GM23338 (cell line): ENCODE measurements around the gene INO80C. TPM values are rescaled to one million over a fixed set of nuclear protein-coding genes. Genes with fewer than 3 reads are reported as not detected.

Source experiments
- ATAC-seq: fragments of 200-7000 bp; cut with Tn5 transposase; 3 replicates; pipeline ENCODE4 v1.9.1; 2020
- DNase-seq: peaks from one replicate; pipeline ENCODE4 v3.0.0-alpha.2; 2015; ENCODE audit warnings: low spot score
- H2AFZ ChIP-seq: fragments of 200-600 bp; sonication (generic); 2 replicates; pipeline ENCODE4 v1.8.0; 2016; ENCODE audit warnings: antibody characterized with exemption, mild to moderate bottlenecking, moderate library complexity
- H3F3A ChIP-seq: fragments of 200-600 bp; sonication (generic); replicated peaks from 2 replicates; pipeline ENCODE4 v1.8.0; 2017; ENCODE audit warnings: antibody characterized with exemption, mixed run types, low read depth
- H3K27ac ChIP-seq: fragments of 200-600 bp; sonication (generic); 2 replicates; pipeline ENCODE4 v1.6.1; 2016; ENCODE audit warnings: low read depth
- H3K27me3 ChIP-seq: fragments of 200-600 bp; sonication (generic); 2 replicates; pipeline ENCODE4 v1.8.0; 2016; ENCODE audit warnings: mild to moderate bottlenecking, mixed run types, moderate library complexity; ENCODE audit not compliant: insufficient read depth
- H3K36me3 ChIP-seq: fragments of 200-600 bp; sonication (generic); 2 replicates; pipeline ENCODE4 v1.8.0; 2016; ENCODE audit warnings: mild to moderate bottlenecking; ENCODE audit not compliant: insufficient read depth
- H3K4me1 ChIP-seq: fragments of 200-600 bp; sonication (generic); 2 replicates; pipeline ENCODE4 v1.8.0; 2016; ENCODE audit warnings: mild to moderate bottlenecking, moderate library complexity; ENCODE audit not compliant: insufficient read depth
- H3K4me2 ChIP-seq: fragments of 200-600 bp; sonication (generic); 2 replicates; pipeline ENCODE4 v1.7.1; 2017; ENCODE audit warnings: mixed run types
- H3K4me3 ChIP-seq: fragments of 200-600 bp; sonication (generic); 2 replicates; pipeline ENCODE4 v1.6.1; 2016; ENCODE audit warnings: mixed run types
- H3K79me2 ChIP-seq: fragments of 200-600 bp; sonication (generic); replicated peaks from 2 replicates; pipeline ENCODE4 v1.8.0; 2017; ENCODE audit warnings: mild to moderate bottlenecking; ENCODE audit not compliant: insufficient read depth
- H3K9me2 ChIP-seq: fragments of 200-600 bp; sonication (generic); 2 replicates; pipeline ENCODE4 v1.8.0; 2017; ENCODE audit not compliant: insufficient read depth
- H4K20me1 ChIP-seq: fragments of 200-600 bp; sonication (generic); replicated peaks from 2 replicates; pipeline ENCODE4 v1.8.0; 2017; ENCODE audit warnings: mild to moderate bottlenecking; ENCODE audit not compliant: insufficient read depth
- H3K27ac Mint-ChIP-seq: 2 replicates; pipeline ENCODE4 v1.8.0; 2020; ENCODE audit warnings: inconsistent platforms, mild to moderate bottlenecking, moderate library complexity, mixed read lengths
- H3K27me3 Mint-ChIP-seq: 3 replicates; pipeline ENCODE4 v1.8.0; 2022; ENCODE audit warnings: low read depth, mild to moderate bottlenecking, moderate library complexity, mixed read lengths, inconsistent platforms; ENCODE audit not compliant: insufficient read depth, poor library complexity
- H3K36me3 Mint-ChIP-seq: 3 replicates; pipeline ENCODE4 v1.8.0; 2021; ENCODE audit warnings: low read depth, mild to moderate bottlenecking, inconsistent platforms, moderate library complexity, mixed read lengths
- H3K4me1 Mint-ChIP-seq: 3 replicates; pipeline ENCODE4 v1.8.0; 2020; ENCODE audit warnings: mild to moderate bottlenecking, inconsistent platforms, mixed read lengths
- H3K4me3 Mint-ChIP-seq: 3 replicates; pipeline ENCODE4 v1.8.0; 2021; ENCODE audit warnings: moderate library complexity, mild to moderate bottlenecking, inconsistent platforms, mixed read lengths
- H3K9me3 Mint-ChIP-seq: 3 replicates; pipeline ENCODE4 v1.8.0; 2020; ENCODE audit warnings: moderate library complexity, mild to moderate bottlenecking, inconsistent platforms, mixed read lengths
- EZH2 ChIP-seq: fragments of 200-600 bp; sonication (generic); IDR thresholded peaks from one replicate; pipeline ENCODE4 v1.8.0; 2017; ENCODE audit warnings: antibody characterized with exemption, mild to moderate bottlenecking, low read depth; ENCODE audit not compliant: unreplicated experiment
- STAT1 ChIP-seq: IDR thresholded peaks from one replicate; pipeline ENCODE4 v1.6.1; 2016; ENCODE audit warnings: antibody characterized with exemption; ENCODE audit not compliant: unreplicated experiment
- ZNF114 ChIP-seq: fragments of 250-450 bp; sonication (Bioruptor Pico); IDR thresholded peaks from 2 replicates; pipeline ENCODE4 v1.5.0; 2020; ENCODE audit warnings: mild to moderate bottlenecking, moderate library complexity
- polyA plus RNA-seq: library from polyadenylated mRNA; unstranded; fragments of >200 nt; fragmentation: Nextera tagmentation; extraction: Ambion mirVana; gene quantifications from 2 replicates; pipeline ENCODE4 v1.2.1, GENCODE V29; 2016
- total RNA-seq: library from RNA; depleted of rRNA; stranded (reverse); fragments of >200 nt; shearing (Covaris generic); gene quantifications from 2 replicates; pipeline ENCODE4 v1.2.3, GENCODE V29; 2014
- TF ChIP-seq, protein P1 (sequence below): IDR thresholded peaks from one replicate; pipeline ENCODE4 v1.6.1; 2018; ENCODE audit warnings: antibody characterized with exemption; ENCODE audit not compliant: unreplicated experiment
- TF ChIP-seq, protein P2 (sequence below): IDR thresholded peaks from 2 replicates; pipeline ENCODE4 v1.6.1; 2016; ENCODE audit warnings: antibody characterized with exemption
- TF ChIP-seq, protein P3 (sequence below), 2 experiments: fragments of 200-600 bp in 1 of 2; sonication (generic) in 1 of 2; conservative IDR thresholded peaks; 2 replicates each; pipeline versions ENCODE4 v1.5.1 to v1.6.1; 2016 to 2017; ENCODE audit warnings: antibody characterized with exemption in 2 of 2, low read depth in 2 of 2, mild to moderate bottlenecking in 2 of 2, moderate library complexity in 1 of 2
- TF ChIP-seq, protein P4 (sequence below): fragments of 250-450 bp; sonication (Bioruptor Pico); IDR thresholded peaks from 2 replicates; pipeline ENCODE4 v1.5.0; 2020; ENCODE audit warnings: mild to moderate bottlenecking, moderate library complexity

The INO80C gene
- total and polyA plus RNA-seq, 2 experiments from 2014 or later = 16.3 to 52.3 TPM

DNA sequence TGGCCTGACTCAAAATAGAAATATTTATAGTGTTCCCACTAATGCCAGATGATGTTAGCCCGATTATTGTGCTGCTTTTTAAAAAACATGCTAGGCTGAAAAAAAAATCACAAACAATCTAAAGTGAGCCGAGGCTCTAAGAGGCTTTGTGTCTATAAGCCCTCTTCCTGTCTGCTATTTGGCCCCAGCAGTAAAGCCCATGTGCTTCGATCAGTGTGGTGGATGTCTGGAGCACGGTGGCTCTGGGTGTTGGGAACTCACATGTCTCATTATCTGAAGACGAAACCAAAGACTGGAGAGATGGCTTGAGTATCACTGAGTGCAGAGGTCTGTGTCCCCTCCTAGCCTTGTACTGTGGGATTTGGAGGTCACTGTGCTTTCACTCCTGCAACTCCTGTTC, 55.1 kb downstream of the INO80C start (continued):
- TF ChIP-seq, protein P1, sequence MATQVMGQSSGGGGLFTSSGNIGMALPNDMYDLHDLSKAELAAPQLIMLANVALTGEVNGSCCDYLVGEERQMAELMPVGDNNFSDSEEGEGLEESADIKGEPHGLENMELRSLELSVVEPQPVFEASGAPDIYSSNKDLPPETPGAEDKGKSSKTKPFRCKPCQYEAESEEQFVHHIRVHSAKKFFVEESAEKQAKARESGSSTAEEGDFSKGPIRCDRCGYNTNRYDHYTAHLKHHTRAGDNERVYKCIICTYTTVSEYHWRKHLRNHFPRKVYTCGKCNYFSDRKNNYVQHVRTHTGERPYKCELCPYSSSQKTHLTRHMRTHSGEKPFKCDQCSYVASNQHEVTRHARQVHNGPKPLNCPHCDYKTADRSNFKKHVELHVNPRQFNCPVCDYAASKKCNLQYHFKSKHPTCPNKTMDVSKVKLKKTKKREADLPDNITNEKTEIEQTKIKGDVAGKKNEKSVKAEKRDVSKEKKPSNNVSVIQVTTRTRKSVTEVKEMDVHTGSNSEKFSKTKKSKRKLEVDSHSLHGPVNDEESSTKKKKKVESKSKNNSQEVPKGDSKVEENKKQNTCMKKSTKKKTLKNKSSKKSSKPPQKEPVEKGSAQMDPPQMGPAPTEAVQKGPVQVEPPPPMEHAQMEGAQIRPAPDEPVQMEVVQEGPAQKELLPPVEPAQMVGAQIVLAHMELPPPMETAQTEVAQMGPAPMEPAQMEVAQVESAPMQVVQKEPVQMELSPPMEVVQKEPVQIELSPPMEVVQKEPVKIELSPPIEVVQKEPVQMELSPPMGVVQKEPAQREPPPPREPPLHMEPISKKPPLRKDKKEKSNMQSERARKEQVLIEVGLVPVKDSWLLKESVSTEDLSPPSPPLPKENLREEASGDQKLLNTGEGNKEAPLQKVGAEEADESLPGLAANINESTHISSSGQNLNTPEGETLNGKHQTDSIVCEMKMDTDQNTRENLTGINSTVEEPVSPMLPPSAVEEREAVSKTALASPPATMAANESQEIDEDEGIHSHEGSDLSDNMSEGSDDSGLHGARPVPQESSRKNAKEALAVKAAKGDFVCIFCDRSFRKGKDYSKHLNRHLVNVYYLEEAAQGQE = no peak

DNA sequence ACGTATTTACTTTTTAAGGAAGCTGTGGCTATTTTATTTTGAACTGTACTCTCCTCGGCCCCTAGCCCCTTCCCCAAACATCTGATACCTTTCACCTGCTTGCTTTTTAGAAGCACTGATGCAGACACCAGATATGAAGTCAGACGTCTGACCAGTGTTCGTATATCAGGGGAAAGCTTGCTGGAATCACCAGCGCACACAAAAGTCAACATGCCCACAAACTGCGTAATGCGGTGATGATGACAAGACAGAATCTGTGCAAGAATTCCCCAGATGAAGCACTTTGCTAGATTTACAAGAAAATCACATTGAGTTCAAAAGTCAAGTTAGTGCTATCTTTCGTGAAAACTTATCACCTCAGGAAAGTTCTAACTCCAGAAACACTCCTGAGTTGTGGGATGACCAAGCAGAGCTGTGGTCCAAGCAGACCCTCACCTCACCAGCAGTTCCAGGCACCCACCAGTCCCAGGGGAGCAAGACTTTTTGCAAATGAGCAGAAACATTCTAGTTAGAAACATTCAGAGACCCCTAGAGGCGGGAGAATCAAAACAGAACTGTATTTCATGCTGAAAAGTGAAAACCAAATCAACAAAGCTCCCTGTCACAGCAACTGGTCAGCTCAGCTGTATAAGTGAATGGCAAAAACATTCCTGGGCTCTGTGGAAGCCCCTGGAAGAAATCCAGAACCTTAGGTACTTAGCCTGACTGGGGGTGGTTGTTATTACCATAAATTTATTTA, 55.7 kb downstream of the INO80C start:
- Mint-ChIP-seq H3K36me3 (no peaks in the 10 kb centered on the region), H3K4me1 (peaks cover 10% of the 10 kb centered on the region), H3K9me3 (no peaks in the 10 kb centered on the region), H3K27me3 (peaks cover 6% of the 10 kb centered on the region), H3K4me3 (no peak overlapping the region), H3K27ac (no peak overlapping the region; the same call in 1 of the 2 replicates)
- no peaks in the 10 kb centered on the region for H3F3A ChIP-seq
- H3K4me2 ChIP-seq = no peak overlapping the region
- no peak for DNase-seq
- no peaks in the 10 kb centered on the region for H3K27me3 ChIP-seq
- no peak overlapping the region for H2AFZ ChIP-seq
- no peaks in the 10 kb centered on the region for H3K79me2 ChIP-seq
- no peaks in the 10 kb centered on the region for H3K36me3 ChIP-seq
- no peaks in the 10 kb centered on the region for H4K20me1 ChIP-seq
- H3K9me2 ChIP-seq = no peaks in the 10 kb centered on the region
- no peak for ATAC-seq
- H3K4me1 ChIP-seq = no peaks in the 10 kb centered on the region; the same call in 1 of the 2 replicates
- H3K4me3 ChIP-seq = no peak overlapping the region
- H3K27ac ChIP-seq = no peak overlapping the region
- TF ChIP-seq, protein P2, sequence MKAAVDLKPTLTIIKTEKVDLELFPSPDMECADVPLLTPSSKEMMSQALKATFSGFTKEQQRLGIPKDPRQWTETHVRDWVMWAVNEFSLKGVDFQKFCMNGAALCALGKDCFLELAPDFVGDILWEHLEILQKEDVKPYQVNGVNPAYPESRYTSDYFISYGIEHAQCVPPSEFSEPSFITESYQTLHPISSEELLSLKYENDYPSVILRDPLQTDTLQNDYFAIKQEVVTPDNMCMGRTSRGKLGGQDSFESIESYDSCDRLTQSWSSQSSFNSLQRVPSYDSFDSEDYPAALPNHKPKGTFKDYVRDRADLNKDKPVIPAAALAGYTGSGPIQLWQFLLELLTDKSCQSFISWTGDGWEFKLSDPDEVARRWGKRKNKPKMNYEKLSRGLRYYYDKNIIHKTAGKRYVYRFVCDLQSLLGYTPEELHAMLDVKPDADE = no peak
- TF ChIP-seq EZH2 (no peak), ZNF114 (CRISPR knock-in tag) (no peak), STAT1 (no peak)
- TF ChIP-seq, protein P3, sequence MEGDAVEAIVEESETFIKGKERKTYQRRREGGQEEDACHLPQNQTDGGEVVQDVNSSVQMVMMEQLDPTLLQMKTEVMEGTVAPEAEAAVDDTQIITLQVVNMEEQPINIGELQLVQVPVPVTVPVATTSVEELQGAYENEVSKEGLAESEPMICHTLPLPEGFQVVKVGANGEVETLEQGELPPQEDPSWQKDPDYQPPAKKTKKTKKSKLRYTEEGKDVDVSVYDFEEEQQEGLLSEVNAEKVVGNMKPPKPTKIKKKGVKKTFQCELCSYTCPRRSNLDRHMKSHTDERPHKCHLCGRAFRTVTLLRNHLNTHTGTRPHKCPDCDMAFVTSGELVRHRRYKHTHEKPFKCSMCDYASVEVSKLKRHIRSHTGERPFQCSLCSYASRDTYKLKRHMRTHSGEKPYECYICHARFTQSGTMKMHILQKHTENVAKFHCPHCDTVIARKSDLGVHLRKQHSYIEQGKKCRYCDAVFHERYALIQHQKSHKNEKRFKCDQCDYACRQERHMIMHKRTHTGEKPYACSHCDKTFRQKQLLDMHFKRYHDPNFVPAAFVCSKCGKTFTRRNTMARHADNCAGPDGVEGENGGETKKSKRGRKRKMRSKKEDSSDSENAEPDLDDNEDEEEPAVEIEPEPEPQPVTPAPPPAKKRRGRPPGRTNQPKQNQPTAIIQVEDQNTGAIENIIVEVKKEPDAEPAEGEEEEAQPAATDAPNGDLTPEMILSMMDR (conservative IDR thresholded peaks at IDR 0.05; ENCODE audit: low read depth in 2 of 2) = no peak; a peak in 1 of 4 replicates
- TF ChIP-seq, protein P4, sequence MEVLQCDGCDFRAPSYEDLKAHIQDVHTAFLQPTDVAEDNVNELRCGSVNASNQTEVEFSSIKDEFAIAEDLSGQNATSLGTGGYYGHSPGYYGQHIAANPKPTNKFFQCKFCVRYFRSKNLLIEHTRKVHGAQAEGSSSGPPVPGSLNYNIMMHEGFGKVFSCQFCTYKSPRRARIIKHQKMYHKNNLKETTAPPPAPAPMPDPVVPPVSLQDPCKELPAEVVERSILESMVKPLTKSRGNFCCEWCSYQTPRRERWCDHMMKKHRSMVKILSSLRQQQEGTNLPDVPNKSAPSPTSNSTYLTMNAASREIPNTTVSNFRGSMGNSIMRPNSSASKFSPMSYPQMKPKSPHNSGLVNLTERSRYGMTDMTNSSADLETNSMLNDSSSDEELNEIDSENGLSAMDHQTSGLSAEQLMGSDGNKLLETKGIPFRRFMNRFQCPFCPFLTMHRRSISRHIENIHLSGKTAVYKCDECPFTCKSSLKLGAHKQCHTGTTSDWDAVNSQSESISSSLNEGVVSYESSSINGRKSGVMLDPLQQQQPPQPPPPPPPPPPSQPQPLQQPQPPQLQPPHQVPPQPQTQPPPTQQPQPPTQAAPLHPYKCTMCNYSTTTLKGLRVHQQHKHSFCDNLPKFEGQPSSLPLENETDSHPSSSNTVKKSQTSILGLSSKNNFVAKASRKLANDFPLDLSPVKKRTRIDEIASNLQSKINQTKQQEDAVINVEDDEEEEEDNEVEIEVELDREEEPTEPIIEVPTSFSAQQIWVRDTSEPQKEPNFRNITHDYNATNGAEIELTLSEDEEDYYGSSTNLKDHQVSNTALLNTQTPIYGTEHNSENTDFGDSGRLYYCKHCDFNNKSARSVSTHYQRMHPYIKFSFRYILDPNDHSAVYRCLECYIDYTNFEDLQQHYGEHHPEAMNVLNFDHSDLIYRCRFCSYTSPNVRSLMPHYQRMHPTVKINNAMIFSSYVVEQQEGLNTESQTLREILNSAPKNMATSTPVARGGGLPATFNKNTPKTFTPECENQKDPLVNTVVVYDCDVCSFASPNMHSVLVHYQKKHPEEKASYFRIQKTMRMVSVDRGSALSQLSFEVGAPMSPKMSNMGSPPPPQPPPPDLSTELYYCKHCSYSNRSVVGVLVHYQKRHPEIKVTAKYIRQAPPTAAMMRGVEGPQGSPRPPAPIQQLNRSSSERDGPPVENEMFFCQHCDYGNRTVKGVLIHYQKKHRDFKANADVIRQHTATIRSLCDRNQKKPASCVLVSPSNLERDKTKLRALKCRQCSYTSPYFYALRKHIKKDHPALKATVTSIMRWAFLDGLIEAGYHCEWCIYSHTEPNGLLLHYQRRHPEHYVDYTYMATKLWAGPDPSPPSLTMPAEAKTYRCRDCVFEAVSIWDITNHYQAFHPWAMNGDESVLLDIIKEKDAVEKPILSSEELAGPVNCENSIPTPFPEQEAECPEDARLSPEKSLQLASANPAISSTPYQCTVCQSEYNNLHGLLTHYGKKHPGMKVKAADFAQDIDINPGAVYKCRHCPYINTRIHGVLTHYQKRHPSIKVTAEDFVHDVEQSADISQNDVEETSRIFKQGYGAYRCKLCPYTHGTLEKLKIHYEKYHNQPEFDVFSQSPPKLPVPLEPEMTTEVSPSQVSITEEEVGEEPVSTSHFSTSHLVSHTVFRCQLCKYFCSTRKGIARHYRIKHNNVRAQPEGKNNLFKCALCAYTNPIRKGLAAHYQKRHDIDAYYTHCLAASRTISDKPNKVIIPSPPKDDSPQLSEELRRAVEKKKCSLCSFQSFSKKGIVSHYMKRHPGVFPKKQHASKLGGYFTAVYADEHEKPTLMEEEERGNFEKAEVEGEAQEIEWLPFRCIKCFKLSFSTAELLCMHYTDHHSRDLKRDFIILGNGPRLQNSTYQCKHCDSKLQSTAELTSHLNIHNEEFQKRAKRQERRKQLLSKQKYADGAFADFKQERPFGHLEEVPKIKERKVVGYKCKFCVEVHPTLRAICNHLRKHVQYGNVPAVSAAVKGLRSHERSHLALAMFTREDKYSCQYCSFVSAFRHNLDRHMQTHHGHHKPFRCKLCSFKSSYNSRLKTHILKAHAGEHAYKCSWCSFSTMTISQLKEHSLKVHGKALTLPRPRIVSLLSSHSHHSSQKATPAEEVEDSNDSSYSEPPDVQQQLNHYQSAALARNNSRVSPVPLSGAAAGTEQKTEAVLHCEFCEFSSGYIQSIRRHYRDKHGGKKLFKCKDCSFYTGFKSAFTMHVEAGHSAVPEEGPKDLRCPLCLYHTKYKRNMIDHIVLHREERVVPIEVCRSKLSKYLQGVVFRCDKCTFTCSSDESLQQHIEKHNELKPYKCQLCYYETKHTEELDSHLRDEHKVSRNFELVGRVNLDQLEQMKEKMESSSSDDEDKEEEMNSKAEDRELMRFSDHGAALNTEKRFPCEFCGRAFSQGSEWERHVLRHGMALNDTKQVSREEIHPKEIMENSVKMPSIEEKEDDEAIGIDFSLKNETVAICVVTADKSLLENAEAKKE (CRISPR knock-in tag) = no peak
